GM12874 (cell line): ENCODE measurements around the gene TOPBP1.

Experiments used
- TF ChIP-seq, protein P1 (sequence below): IDR thresholded peaks from 2 replicates; pipeline ENCODE4 v1.5.1; 2011; ENCODE audit warnings: low read depth, mild to moderate bottlenecking, control low read depth, low read length, moderate library complexity; ENCODE audit not compliant: insufficient read depth

The TOPBP1 gene

DNA sequence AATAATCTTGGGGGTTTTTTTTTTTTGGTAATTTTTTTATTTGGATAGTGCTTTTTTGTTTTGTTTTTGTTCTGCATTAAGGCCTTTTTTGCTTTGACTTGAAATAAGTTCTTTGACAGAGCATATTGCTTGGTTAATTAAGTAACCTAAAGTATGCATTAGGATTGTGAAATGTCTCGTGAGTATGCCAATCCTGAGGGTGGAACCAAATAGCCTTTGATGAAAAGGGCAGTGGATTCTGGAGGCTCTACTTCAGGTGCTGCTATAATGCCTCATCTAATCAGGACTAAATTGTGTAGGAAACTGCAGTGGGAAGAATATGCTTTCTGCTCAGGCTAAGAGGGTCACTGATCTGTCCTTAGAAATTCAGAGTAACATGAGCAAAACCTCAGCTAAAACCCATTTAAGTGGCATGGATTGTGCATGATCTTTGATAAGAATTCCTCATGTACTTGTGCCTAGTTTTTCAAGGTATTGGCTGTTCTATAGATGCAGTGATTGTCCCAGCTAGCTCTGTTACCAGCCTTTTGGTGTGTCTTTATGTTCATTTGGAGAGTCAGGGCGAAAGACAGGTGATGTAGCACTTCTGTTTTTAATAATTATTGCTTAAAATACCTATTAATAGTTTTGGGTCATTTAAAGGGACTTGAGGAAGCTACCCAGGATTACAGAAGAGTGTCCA is 72.8 kb downstream of the TOPBP1 start:
- TF ChIP-seq, protein P1, sequence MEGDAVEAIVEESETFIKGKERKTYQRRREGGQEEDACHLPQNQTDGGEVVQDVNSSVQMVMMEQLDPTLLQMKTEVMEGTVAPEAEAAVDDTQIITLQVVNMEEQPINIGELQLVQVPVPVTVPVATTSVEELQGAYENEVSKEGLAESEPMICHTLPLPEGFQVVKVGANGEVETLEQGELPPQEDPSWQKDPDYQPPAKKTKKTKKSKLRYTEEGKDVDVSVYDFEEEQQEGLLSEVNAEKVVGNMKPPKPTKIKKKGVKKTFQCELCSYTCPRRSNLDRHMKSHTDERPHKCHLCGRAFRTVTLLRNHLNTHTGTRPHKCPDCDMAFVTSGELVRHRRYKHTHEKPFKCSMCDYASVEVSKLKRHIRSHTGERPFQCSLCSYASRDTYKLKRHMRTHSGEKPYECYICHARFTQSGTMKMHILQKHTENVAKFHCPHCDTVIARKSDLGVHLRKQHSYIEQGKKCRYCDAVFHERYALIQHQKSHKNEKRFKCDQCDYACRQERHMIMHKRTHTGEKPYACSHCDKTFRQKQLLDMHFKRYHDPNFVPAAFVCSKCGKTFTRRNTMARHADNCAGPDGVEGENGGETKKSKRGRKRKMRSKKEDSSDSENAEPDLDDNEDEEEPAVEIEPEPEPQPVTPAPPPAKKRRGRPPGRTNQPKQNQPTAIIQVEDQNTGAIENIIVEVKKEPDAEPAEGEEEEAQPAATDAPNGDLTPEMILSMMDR: no peak

DNA sequence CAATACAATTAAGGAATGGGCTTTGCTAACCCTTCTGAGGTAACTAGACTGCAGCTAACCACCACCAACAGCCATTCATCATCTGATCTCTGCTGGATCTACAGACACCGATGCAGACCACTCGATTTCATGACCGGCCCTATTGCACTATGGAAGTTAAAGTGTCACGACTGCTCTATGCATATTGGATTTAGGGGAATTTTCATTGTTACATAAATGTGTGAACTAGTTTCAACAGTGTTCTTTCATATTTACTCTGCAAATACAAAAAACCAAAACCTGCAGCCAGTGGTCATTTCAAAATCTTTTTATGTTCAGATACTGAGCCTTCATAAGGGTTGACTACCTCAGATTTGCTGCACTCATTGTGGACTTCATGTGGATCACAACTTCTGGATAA is 73.7 kb downstream of the TOPBP1 start:
- TF ChIP-seq, protein P1: no peak

DNA sequence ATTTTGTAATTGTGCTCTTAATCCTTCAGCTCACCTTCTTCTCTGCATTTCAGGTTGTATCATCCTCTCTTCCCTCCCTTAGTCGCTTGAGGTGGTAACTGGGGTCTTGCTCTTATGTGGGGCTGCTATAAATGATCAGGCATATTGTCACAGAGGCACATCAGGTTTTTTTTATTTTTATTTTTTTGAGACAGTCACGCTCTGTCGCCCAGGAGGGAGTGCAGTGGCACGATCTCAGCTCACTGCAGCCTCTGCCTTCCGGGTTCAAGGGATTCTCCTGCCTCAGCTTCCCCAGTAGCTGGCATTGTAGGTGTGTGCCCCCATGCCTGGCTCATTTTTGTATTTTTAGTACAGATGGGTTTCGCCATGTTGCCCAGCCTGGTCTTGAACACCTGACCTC is 78.3 kb downstream of the TOPBP1 start:
- TF ChIP-seq, protein P1: no peak

DNA sequence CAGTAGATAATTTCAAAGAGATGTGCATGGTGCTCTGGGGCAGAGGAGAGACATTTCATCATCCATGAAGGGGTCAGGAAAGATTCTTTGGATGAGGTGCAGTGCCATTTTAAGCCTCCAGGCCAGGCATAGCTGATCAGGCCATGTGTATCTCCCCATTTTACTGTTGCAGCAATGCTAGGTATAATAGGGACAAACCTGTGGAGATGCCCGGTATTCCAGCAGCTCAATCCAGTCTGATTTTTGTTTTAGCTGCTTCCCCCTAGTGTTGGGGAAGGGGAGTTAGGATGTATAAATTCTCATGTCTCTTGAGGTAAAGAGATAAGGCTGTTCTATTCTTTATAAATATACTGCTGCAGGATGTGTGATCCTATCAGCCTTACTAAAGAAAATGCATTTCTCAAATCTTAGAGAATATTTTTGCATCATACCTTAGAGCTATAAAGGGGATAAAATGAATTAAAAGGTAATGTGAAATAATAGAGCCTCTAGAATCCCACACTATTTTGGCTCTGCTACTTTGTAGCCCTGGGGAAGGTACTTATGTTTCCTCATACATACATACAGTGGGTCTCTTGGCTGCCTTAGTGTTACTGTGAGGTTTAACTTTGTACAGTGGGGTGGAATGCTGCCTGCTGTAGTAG is 83.1 kb downstream of the TOPBP1 start:
- TF ChIP-seq, protein P1: peak; percentile 40; the same call in 1 of the 2 replicates

DNA sequence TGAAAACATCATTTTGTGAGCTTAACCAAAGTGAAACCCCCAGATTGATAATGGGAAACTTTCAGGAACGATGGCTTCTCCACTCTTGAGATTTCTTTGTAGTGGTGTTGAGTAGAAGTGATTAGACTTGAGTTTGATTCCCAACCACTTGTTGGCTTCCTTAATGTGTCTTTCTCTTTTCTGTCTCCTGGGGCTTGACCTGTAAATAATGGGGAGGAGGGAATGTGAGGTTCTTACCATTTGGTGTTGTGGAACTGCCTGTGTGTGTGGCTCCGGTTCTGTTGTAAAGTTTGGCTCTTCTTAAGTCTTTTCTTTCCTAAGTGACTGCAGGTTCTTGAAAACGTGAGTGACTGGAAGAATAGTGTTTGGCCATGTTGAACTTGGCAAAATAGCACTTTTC is 85.6 kb downstream of the TOPBP1 start:
- TF ChIP-seq, protein P1: no peak

DNA sequence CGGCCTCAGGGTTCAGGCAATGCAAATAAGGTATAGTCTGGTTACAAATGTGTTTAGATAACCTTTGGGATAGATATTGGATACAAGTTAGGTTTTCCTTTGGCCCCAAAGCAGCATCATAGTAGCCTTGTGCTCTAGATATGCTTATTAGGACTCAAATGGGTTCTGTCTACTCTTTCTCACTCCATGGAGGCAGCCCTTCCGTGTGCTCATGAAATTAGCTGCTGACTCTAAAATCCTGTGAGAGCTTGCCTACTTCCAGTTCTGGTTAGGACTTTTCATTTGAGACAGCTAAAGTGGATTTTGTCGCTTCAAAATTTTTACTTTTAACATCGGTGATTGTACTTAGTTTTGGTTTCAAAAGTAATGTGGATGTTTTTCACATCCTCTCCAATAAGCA is 86.7 kb downstream of the TOPBP1 start:
- TF ChIP-seq, protein P1: no peak

DNA sequence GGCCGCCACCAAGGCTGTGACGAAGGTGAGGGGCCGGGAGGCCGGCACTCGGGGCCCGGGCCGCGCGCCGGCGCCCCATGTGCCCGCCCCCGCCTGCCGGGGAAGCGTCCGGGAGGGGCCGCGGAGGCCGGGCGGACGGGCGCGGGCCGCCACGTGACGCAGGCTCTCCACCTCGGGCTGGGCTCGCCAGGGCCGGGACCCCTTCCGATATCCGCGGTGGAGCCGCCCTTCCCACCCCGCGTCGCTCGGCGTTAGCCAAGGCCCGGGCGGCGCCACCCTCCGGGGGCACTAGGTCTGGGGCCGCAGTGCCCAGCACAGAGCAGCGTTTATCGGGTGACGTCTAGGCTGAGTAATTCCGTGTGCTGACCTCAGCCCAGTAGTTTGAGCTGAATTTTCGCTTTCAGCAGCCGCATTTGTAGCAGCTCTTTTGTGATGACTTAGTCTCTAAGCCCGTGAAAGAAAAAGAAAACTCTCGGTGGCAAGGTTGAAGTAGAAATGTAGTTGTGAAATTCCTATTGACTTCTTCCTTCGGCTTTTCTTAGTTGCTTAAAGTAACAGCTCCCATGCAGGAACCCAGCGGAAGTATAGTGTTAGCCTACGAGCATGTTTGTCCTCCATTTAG is 87.4 kb downstream of the TOPBP1 start:
- TF ChIP-seq, protein P1: 0 out of 2 replicates have a peak, but pooled peaks have one; percentile 16
